ENCODE measurements around the gene UFL1. TPM values are rescaled to one million over a fixed set of nuclear protein-coding genes. Genes with fewer than 3 reads are reported as not detected.

The UFL1 gene
- total RNA-seq (2021; fragmentation: NEBNext Ultra II Directional; extraction: Animal tissue kit (Norgen Biotek cat#: 25700)) (10.0 and 10.2 TPM in 2 replicates), polyA plus RNA-seq (2011; rRNA removed) (1.4 and 2.2 TPM in 2 replicates), polyA minus RNA-seq (2011; rRNA and poly(A)+ RNA removed) (3.1 and 4.7 TPM in 2 replicates)
- polyA plus RNA-seq (2011; cell fraction: cytosol; rRNA removed): 3.5 TPM
- 3.2 TPM for polyA plus RNA-seq (2011; cell fraction: nucleus; rRNA removed)
- 4.9 to 8.8 TPM (median 5.9 TPM) in 4 replicates for polyA plus RNA-seq (2012, experiment 1 of 2)
- 0.37 TPM for polyA plus RNA-seq (2012, experiment 2 of 2)
- polyA plus RNA-seq (2013, experiment 1 of 2): 17.8 TPM
- 19.5 TPM for polyA plus RNA-seq (2013, experiment 2 of 2)
- polyA minus RNA-seq (2011; cell fraction: cytosol; rRNA and poly(A)+ RNA removed): 7.6 TPM
- polyA minus RNA-seq (2011; cell fraction: nucleus; rRNA and poly(A)+ RNA removed): 6.9 TPM
- long read RNA-seq, experiment 1, partial matches to known transcripts: 12 of 15 reads
- long read RNA-seq, experiment 1, other reads (novel, unspliced or antisense): 3 of 15 reads
- long read RNA-seq, experiment 2, full-length matches to known transcripts: 4 of 18 reads
- long read RNA-seq, experiment 2, partial matches to known transcripts: 9 of 18 reads
- long read RNA-seq, experiment 2, other reads (novel, unspliced or antisense): 5 of 18 reads

DNA sequence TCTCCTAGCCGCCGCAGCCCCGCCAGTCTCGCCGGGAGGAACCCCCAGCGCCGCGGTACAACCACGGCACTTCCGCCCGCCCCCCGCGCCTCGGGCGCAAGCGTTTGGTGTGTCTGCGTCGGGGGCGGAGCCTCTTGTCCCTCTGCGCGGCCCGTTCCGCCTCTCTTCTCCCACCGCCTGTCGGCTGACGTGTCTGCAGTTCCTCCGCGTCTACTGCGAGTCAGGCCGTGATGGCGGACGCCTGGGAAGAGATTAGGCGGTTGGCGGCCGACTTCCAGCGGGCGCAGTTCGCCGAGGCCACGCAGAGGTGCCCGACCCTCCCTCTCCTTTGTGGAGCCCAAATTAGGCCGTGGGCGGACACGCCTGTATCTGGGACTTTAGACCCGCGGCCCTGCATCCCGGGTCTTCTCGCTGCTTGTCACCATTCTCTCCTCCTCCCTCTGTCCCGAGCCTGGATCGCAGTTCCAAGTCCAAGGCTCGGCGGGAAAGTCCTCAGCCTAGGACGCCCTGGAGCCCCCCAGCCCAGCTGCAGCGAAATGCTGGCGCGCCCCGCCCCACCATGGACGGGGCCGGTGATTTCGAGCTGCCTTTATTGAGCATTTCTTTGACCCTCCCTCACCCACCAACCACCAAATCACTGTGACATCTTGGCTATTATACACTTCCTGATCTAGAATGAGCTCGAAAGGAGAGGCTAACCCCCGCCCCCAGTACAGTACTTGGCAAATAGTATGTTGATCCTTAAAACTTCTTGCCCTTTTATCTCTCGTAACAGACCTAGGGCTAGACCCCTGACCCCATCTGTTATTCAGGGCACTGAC, at the start of gene UFL1:
Gene UFL1, plus strand, starts transcription at position 163 of the 821 bp plus-strand sequence. Its CDS starts 68 bp downstream, at position 231.
- Histone ChIP-seq H3K9me3 (ENCODE audit: insufficient read depth in 2 of 2, low read depth in 1 of 2, low read length in 1 of 2) (no peaks in the 10 kb centered on the region), H3K23ac (ENCODE audit: insufficient read length) (no peak within 1 kb of the TSS), H3K36me3 (ENCODE audit: control insufficient read depth in 2 of 4, insufficient read depth in 4 of 4, low read length in 3 of 4) (peaks cover 0 to 8% (median 1%) of the 10 kb centered on the region in 4 experiments; a peak in 3 of 8 replicates), H3K23me2 (ENCODE audit: low read depth, low read length) (no peaks in the 10 kb centered on the region; the same call in 1 of the 2 replicates), H2BK120ac (replicated peaks; ENCODE audit: low read depth, low read length) (peak within 1 kb of the TSS; percentile 29), H3K56ac (replicated peaks; ENCODE audit: insufficient read length, low read depth, low read length) (peak within 1 kb of the TSS; percentile 86), H3K4me2 (ENCODE audit: insufficient read depth in 1 of 2, low read depth in 2 of 2, low read length in 2 of 2) (peak within 1 kb of the TSS; percentile 79 to 83), H3K79me2 (ENCODE audit: control insufficient read depth in 1 of 2, insufficient read depth in 2 of 2, low read length in 2 of 2) (peaks cover 0 to 14% of the 10 kb centered on the region in 2 experiments; a peak in 2 of 4 replicates), H3K14ac (ENCODE audit: insufficient read length) (no peak within 1 kb of the TSS), H3K4me1 (replicated peaks in 1 of 4; ENCODE audit: control insufficient read depth in 3 of 4, insufficient read depth in 4 of 4, low read length in 3 of 4) (peaks cover 0 to 7% (median 2%) of the 10 kb centered on the region in 4 experiments; a peak in 2 of 7 replicates), H3K9ac (replicated peaks in 1 of 4; ENCODE audit: extremely low read depth in 1 of 4, low read depth in 3 of 4, low read length in 3 of 4) (peak within 1 kb of the TSS; percentile 77 to 97 (median 95)), H2AK5ac (ENCODE audit: low read depth, low read length) (no peak within 1 kb of the TSS), H2BK15ac (ENCODE audit: low read length) (no peak within 1 kb of the TSS; the same call in 1 of the 2 replicates), H3K4me3 (ENCODE audit: extremely low read depth in 1 of 4, insufficient read depth in 2 of 4, low read depth in 3 of 4, low read length in 4 of 4) (peak within 1 kb of the TSS; percentile 78 to 96 (median 90)), H2BK20ac (ENCODE audit: low read length) (no peak within 1 kb of the TSS), H3K4ac (replicated peaks; ENCODE audit: insufficient read length, low read depth, low read length) (peak within 1 kb of the TSS; percentile 57), H4K20me1 (replicated peaks in 1 of 2; ENCODE audit: control insufficient read depth in 1 of 2, insufficient read depth in 2 of 2, low read length in 2 of 2) (no peaks in the 10 kb centered on the region), H2BK5ac (ENCODE audit: low read depth, low read length) (peak within 1 kb of the TSS; percentile 74), H3K27me3 (replicated peaks in 1 of 4; ENCODE audit: control insufficient read depth in 3 of 4, extremely low read depth in 1 of 4, insufficient read depth in 3 of 4, low read length in 3 of 4) (no peaks in the 10 kb centered on the region), H2AFZ (ENCODE audit: low read length) (peak within 1 kb of the TSS; percentile 93), H4K8ac (ENCODE audit: extremely low read depth, insufficient read depth, low read length) (peak within 1 kb of the TSS; percentile 95; the same call in 1 of the 2 replicates), H2BK12ac (ENCODE audit: low read depth, low read length) (peak within 1 kb of the TSS; percentile 70; the same call in 1 of the 2 replicates), H4K91ac (replicated peaks; ENCODE audit: insufficient read length, low read length) (no peak within 1 kb of the TSS), H3K79me1 (ENCODE audit: low read depth, low read length) (no peaks in the 10 kb centered on the region), H4K5ac (ENCODE audit: insufficient read length, low read depth, low read length) (peak within 1 kb of the TSS; percentile 86), H3K27ac (ENCODE audit: low read depth, low read length) (peak within 1 kb of the TSS; percentile 95), H3K18ac (ENCODE audit: extremely low read depth, low read length) (peak within 1 kb of the TSS; percentile 64; the same call in 1 of the 2 replicates)
- peak; percentile 75 to 88 for DNase-seq (ENCODE audit: low read depth in 1 of 2, low spot score in 2 of 2)
- FAIRE-seq: no peak
- CTCF ChIA-PET (ENCODE audit: partially characterized antibody): interaction anchor here (0.7 kb wide), 1 partner anchor 626 kb away, joined by 3 read pairs; no protein-coding TSS in a partner anchor
- POLR2A ChIA-PET (ENCODE audit: partially characterized antibody): interaction anchor here (0.7 to 1.0 kb wide), 4 partner anchors 9 to 390 kb away, joined by 3 to 7 read pairs (median 3); no protein-coding TSS in a partner anchor
- 2% methylated on average over 21 of the region's 63 CpGs; no CpG with 5 or more reads in 1 of the 2 experiments for WGBS, 2 experiments (ENCODE audit: extremely low coverage in 1 of 2, insufficient coverage in 1 of 2, insufficient read length in 1 of 2, insufficient replicate concordance in 2 of 2, low coverage in 1 of 2, low lambda C conversion rate in 2 of 2, missing lambda C conversion rate in 1 of 2)
- TF ChIP-seq KDM5A (IDR thresholded peaks at IDR 0.05; ENCODE audit: low read length) (peak; percentile 28; the same call in 1 of the 2 replicates), SP2 (IDR thresholded peaks at IDR 0.05; ENCODE audit: low read length) (no peak), GABPA (IDR thresholded peaks at IDR 0.05; ENCODE audit: borderline replicate concordance, insufficient read depth, low read length) (no peak), PHF8 (conservative IDR thresholded peaks at IDR 0.05; ENCODE audit: low read depth, low read length) (peak; percentile 92), ATF3 (IDR thresholded peaks at IDR 0.05; ENCODE audit: insufficient read depth, low read depth, low read length) (no peak), SIX5 (IDR thresholded peaks at IDR 0.05; ENCODE audit: low read depth, low read length) (no peak), CHD2 (IDR thresholded peaks at IDR 0.05; ENCODE audit: low read length) (peak; percentile 57), HDAC6 (IDR thresholded peaks at IDR 0.05; ENCODE audit: low read depth, low read length) (no peak)

Measured in H1 (cell line).